HG02852 (cell line): Measurements from ENCODE around the gene PGAM5.

Experiments
- ATAC-seq: cut with Tn5 transposase; IDR thresholded peaks from one replicate; pipeline ENCODE4 v1.9.1; 2021; ENCODE audit warnings: mild to moderate bottlenecking, moderate library complexity; ENCODE audit not compliant: unreplicated experiment

PGAM5 gene

GRCh38 chr12:132719141-132719953, 8.7 kb downstream of the PGAM5 start:
- no peak for ATAC-seq

DNA sequence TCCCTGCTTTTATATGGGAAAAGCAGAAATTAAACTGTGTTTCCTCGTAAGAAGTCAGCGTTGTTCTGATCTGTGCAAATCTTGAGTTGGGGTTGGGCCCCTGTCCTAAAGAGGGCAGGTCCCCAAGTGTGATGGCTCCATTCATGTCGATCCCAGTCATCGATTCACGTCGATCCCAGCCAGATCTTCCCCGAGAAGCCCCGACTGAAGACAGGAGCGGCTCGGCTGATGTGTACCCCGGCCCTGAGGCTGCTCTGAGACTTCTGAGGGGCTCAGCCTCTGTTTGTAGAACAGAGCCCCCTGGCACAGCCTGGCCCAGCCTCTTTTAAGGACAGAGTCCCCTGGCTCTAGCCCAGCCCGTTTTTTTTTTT, 9.3 kb downstream of the PGAM5 start:
- ATAC-seq: no peak

DNA sequence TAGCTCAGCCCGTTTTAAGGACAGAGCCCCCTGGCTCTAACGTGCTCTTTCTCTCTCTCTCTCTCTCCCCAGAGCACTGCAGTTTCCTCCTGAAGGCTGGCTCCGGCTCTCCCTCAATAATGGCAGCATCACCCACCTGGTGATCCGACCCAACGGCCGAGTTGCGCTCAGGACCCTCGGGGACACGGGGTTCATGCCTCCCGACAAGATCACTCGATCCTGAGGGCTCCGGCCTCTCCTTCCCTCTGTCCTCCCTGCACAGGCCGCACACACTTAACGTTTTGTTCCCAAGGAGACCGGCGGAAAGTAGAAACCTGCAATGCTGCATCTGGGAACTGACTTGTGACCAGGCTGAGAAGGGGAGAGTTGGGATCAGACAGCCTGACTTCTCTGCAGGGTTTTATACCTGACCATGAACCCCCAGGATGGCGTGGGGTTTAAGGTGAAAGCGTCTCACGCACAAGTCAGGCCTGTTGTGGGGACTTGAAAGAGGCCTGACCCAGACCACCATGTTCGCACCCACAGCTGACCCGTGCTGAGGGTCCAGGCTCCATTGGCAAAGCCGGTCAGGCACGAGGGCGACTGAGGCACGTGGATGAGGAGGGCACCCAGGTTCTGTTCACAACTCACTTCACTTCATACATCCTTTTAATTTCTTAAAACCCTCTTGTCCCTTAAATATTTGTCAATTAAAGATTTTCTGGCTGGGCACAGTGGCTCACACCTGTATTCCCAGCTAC, 10.1 kb downstream of the PGAM5 start:
- ATAC-seq: no peak

GRCh38 chr12:132723015-132723763, 12.5 kb downstream of the PGAM5 start:
- ATAC-seq: no peak

- no peak for ATAC-seq
These were observed 13.1 kb downstream of the PGAM5 start for GRCh38 chr12:132723764-132724140.

GRCh38 chr12:132724506-132725241, 14.0 kb downstream of the PGAM5 start:
- ATAC-seq: no peak

DNA sequence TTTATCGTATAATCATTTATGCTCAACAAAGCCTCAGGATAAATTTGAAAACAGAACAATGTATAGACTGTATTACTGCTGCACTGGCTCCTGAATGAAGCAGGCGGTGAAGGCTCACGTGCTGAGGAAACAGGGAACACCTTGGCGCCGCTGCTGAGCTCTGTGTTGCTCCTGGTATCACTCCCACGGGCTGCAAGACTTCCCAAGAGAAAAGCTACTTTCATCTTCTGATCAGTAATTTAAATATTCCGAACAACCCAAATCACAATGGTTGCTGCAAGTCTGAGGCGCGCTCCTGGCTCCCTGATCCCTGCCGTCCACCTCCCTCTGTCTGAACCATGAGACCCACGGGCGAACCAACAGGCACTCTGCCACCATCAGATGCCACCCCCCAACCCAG, 15.7 kb downstream of the PGAM5 start:
- ATAC-seq: no peak

DNA sequence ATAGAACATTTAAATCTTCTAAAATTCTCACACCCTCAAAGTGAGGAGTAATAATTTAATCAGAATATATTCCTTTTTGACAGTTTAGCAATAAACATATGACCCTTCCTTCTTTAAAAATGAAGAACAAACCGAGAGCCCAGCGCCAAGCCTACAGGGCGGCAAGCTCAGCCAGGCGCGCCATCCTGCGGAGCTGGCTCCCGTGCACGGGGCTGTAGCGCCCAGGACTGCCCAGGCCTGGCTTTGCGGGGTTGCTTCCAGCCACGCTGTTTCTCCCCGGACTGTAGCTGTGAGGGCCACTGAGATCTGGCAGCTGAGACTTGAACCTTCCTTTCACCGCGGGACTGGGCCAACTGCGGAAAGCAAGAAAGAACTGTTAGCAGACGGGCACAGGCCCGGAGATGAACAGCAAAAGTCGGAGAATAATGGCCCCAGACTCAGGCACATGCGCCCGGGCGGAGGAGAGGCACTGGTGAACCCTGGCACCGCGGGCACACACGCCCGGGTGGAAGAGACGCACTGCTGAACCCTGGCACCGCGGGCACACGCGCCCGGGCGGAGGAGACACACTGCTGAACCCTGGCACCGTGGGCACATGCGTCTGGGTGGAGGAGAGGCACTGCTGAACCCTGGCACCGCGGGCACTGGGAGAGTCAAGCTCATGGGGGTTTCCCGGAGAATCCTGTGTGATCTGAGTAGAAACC, 16.6 kb downstream of the PGAM5 start:
- no peak for ATAC-seq

GRCh38 chr12:132728502-132728901, 17.9 kb downstream of the PGAM5 start:
- no peak for ATAC-seq

- no peak for ATAC-seq
These were observed 19.1 kb downstream of the PGAM5 start for GRCh38 chr12:132729541-132730320.

DNA sequence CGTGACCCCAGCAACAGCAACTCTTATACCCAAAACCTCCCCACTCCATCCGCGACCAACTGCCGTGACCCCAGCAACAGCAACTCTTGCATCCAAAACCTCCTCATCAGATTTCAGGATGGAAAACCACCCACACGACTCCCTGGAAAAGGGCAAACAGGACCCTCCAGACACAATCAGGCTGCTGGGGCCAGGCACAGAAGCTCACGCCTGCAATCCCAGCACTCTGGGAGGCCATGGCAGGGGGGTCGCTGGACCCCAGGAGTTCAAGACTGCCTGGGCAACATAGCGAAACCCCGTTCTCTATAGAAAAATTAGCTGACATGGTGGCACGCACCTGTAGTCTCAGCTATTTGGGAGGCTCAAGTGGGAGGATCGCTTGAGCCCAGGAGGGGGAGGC, 19.7 kb downstream of the PGAM5 start:
- ATAC-seq: no peak

GRCh38 chr12:132731574-132731973, 20.9 kb downstream of the PGAM5 start:
- no peak for ATAC-seq

GRCh38 chr12:132734206-132734605, 23.6 kb downstream of the PGAM5 start:
- ATAC-seq: no peak

- no peak for ATAC-seq
These were observed 24.9 kb downstream of the PGAM5 start for GRCh38 chr12:132735496-132735895.

DNA sequence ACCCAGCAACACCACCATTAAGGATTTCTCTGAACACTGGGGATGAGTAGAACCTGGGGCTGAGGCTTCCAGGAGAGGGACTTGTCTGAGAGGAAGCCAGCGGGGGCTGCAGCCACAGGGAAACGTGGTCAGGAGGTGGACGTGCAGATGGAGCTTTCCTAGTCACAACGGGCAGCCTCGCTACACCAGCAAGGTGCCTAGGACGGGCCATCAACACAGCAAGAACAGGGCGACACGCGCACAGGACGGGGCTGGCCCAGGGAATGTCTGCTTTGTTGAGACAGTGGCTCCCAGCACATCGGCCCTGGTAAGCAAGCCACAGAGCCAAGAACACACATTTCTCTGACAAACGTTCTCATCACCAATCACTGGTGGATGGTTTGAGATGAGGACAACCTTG, 25.7 kb downstream of the PGAM5 start:
- no peak for ATAC-seq

- no peak for ATAC-seq
These were observed 26.3 kb downstream of the PGAM5 start for GRCh38 chr12:132736913-132737312.

GRCh38 chr12:132739600-132740312, 29.1 kb downstream of the PGAM5 start:
- no peak for ATAC-seq

DNA sequence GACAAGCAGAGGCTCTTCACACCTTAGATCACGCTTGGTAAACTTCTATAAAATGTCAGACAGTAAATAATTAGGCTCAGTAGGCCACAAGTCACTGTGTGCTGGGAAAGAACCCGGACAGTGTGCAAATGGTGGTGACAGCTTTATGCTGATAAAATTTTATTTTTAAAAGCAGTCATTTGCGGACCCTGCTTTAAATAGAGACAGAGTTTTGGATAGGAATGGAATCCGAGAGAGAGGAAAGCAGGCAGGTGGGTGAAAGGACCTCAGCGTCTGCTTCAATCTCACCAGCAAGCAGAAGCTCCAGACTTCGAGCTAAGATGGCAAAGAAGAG, 29.6 kb downstream of the PGAM5 start:
- ATAC-seq: no peak

DNA sequence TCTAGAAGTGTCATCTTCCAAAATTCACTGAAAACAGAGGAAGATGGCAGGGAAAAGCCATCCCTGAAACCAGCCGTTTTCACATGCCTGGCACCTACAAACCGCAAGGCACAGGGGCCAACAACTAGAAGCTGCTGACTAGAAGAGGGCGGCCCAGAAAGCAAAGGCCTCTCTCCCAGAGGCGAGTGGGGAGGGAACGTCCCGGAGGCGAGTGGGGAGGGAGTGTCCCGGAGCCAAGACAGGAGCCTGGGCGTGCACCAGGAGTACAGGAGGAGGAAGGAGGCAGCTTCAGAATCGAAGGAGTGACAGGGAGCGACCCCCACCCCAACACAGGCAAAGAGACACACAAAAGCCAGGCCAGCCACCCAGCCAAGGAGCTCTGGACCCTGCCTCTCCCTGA, 30.0 kb downstream of the PGAM5 start:
- no peak for ATAC-seq
